B cell (primary cell): ENCODE data around the gene RIC3. TPM values are rescaled to one million over a fixed set of nuclear protein-coding genes. Genes with fewer than 3 reads are reported as not detected.

ENCODE experiments used
- ATAC-seq: fragments of 200-7000 bp; cut with Tn5 transposase; one replicate; pipeline ENCODE4 v1.10.0; 2021; ENCODE audit warnings: low read depth, mild to moderate bottlenecking, moderate number of reproducible peaks, moderate library complexity
- CTCF ChIA-PET: fragments of 350-600 bp; sonication (Branson Sonifier 250); formaldehyde crosslinking; loops from one replicate; lab custom pipeline; 2021; ENCODE audit warnings: antibody characterized with exemption, inconsistent platforms; lab: Charles Lee
- POLR2A ChIA-PET: fragments of 350-600 bp; sonication (Branson Sonifier 250); formaldehyde crosslinking; loops from one replicate; lab custom pipeline; 2021; ENCODE audit warnings: antibody characterized with exemption; lab: Charles Lee
- DNase-seq: peaks from one replicate; pipeline ENCODE4 v3.0.0; 2013
- H2AFZ ChIP-seq: 2 replicates; pipeline ENCODE4 v1.6.1; 2012; ENCODE audit warnings: mild to moderate bottlenecking, low read depth, low read length; ENCODE audit not compliant: insufficient read depth, poor library complexity, severe bottlenecking
- H3K27ac ChIP-seq, 2 donors: 1 replicate in 1 of 2; 2 replicates in 1 of 2; pipeline ENCODE4 v1.5.1; 2012 to 2013; ENCODE audit warnings: low read length in 2 of 2, mild to moderate bottlenecking in 2 of 2, moderate library complexity in 1 of 2
- H3K27me3 ChIP-seq, 4 experiments: fragments of 200-600 bp in 1 of 4; sonication (generic) in 1 of 4; replicated peaks in 1 of 4; 1 replicate in 2 of 4; 2 replicates in 2 of 4; pipeline versions ENCODE4 v1.6.1 to v1.7.0; 2013 to 2016; ENCODE audit warnings: low read length in 3 of 4, mild to moderate bottlenecking in 2 of 4, mixed read lengths in 1 of 4, moderate library complexity in 1 of 4; ENCODE audit not compliant: insufficient read depth in 4 of 4, control insufficient read depth in 3 of 4; ENCODE audit errors: control extremely low read depth in 1 of 4
- H3K36me3 ChIP-seq, 2 experiments: replicated peaks in 1 of 2; 1 replicate in 1 of 2; 2 replicates in 1 of 2; pipeline versions ENCODE4 v1.6.1 to v1.7.1; 2013; ENCODE audit warnings: low read length in 1 of 2; ENCODE audit not compliant: insufficient read depth in 2 of 2, control insufficient read depth in 1 of 2; ENCODE audit errors: control extremely low read depth in 1 of 2, extremely low read depth in 1 of 2
- H3K4me1 ChIP-seq, 2 donors: fragments of 200-600 bp in 1 of 2; sonication (generic) in 1 of 2; 1 replicate in 1 of 2; 2 replicates in 1 of 2; pipeline versions ENCODE4 v1.5.1 to v1.6.1; 2013 to 2017; ENCODE audit warnings: low read length in 2 of 2; ENCODE audit not compliant: control insufficient read depth in 2 of 2, insufficient read depth in 2 of 2
- H3K4me2 ChIP-seq: replicated peaks from 2 replicates; pipeline ENCODE3; 2012; ENCODE audit warnings: mild to moderate bottlenecking, low read depth, low read length; ENCODE audit not compliant: poor library complexity, severe bottlenecking
- H3K4me3 ChIP-seq, 5 experiments: fragments of 200-600 bp in 1 of 5; sonication (generic) in 1 of 5; 1 replicate in 3 of 5; 2 replicates in 2 of 5; pipeline versions ENCODE4 v1.5.1 to v1.7.0; 2011 to 2016; ENCODE audit warnings: low read length in 4 of 5, mild to moderate bottlenecking in 4 of 5, low read depth in 2 of 5, control low read depth in 1 of 5, moderate library complexity in 1 of 5; ENCODE audit not compliant: insufficient read depth in 1 of 5; ENCODE audit errors: control extremely low read depth in 1 of 5, extremely low read depth in 1 of 5
- H3K79me2 ChIP-seq: fragments of 200-600 bp; sonication (generic); one replicate; pipeline ENCODE4 v1.6.0; 2016; ENCODE audit warnings: low read length; ENCODE audit not compliant: control insufficient read depth, insufficient read depth
- H3K9ac ChIP-seq: fragments of 200-600 bp; sonication (generic); 2 replicates; pipeline ENCODE4 v1.6.1; 2017; ENCODE audit warnings: mild to moderate bottlenecking, low read length, moderate library complexity
- H3K9me3 ChIP-seq, 3 donors: one replicate each; pipeline versions ENCODE4 v1.6.1 to v1.7.1; 2013; ENCODE audit warnings: low read length in 2 of 3; ENCODE audit not compliant: control insufficient read depth in 2 of 3, insufficient read depth in 1 of 3; ENCODE audit errors: control extremely low read depth in 1 of 3
- H4K20me1 ChIP-seq: 2 replicates; pipeline ENCODE4 v1.6.0; 2012; ENCODE audit warnings: mild to moderate bottlenecking, low read length; ENCODE audit not compliant: insufficient read depth, control insufficient read depth, poor library complexity, severe bottlenecking
- H3K27ac Mint-ChIP-seq: one replicate; pipeline ENCODE4 v1.8.0; 2021; ENCODE audit warnings: mixed read lengths
- H3K27me3 Mint-ChIP-seq: one replicate; pipeline ENCODE4 v1.8.0; 2021; ENCODE audit warnings: mixed read lengths
- H3K4me1 Mint-ChIP-seq: one replicate; pipeline ENCODE4 v1.8.0; 2021; ENCODE audit warnings: mixed read lengths
- H3K4me3 Mint-ChIP-seq: one replicate; pipeline ENCODE4 v1.8.0; 2021; ENCODE audit warnings: mixed read lengths
- H3K9me3 Mint-ChIP-seq: one replicate; pipeline ENCODE4 v1.8.0; 2022; ENCODE audit warnings: mixed read lengths; ENCODE audit not compliant: insufficient read depth
- EZH2 ChIP-seq: IDR thresholded peaks from 2 replicates; pipeline ENCODE4 v1.6.1; 2012; ENCODE audit warnings: borderline replicate concordance, low read depth, mild to moderate bottlenecking, moderate library complexity, low read length; ENCODE audit not compliant: insufficient read depth, poor library complexity, severe bottlenecking
- WGBS: methylation state at CpG from one replicate; pipeline ENCODE4 v1.1.5; 2013; ENCODE audit warnings: missing lambda C conversion rate; ENCODE audit not compliant: insufficient coverage; 5-methylcytosine and 5-hydroxymethylcytosine counted together
- intact Hi-C: fragments of 100-400 bp; cut with micrococcal nuclease; formaldehyde crosslinking; loops from one replicate; pipeline ENCODE4 v1.10.0; 2022
- polyA plus RNA-seq: library from polyadenylated mRNA; depleted of rRNA; stranded (reverse); fragments of >200 nt; gene quantifications from 2 replicates; pipeline ENCODE4 v1.2.3, GENCODE V29; 2012
- total RNA-seq, 2 donors: library from RNA; stranded (reverse); fragments of 120-200 nt in 1 of 2; gene quantifications; 1 replicate in 1 of 2; 2 replicates in 1 of 2; pipeline versions ENCODE4 v1.2.3 to v1.2.4, GENCODE V29; 2013 to 2022
- TF ChIP-seq, protein P1 (sequence below): fragments of 200-600 bp; IDR thresholded peaks from one replicate; pipeline ENCODE4 v1.8.0; 2022; ENCODE audit warnings: antibody characterized with exemption, mild to moderate bottlenecking

Gene RIC3
- total and polyA plus RNA-seq, 2 donors (not counting 1 experiment from before 2014, with no cell fraction given), result 62.4 to 74.6 TPM

DNA sequence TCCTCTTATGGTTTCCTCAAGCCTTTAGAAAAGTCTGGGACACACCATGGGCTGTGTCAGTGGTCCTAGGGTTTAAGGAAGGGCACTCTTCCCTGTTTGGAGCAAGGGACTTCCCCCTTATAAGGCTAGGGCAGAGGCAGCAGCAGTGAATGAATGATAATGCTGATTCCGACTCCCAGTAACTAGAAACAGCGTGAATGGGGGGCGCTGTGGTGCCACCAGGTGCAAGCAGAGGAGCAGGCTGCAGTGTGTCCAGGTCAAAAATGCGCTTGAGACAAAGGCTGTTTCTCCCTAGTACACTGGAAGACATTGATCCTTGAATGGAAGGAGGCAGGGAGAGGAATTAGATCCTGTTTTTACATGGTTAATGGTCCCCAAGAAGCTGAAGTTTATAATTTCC, 11.6 kb upstream of the RIC3 start:
- peaks cover 0 to 4% (median 0%) of the 10 kb centered on the region in 3 donors for H3K9me3 ChIP-seq
- Mint-ChIP-seq H3K27me3 (peaks cover 47% of the 10 kb centered on the region), H3K9me3 (peaks cover 3% of the 10 kb centered on the region), H3K4me3 (no peak overlapping the region), H3K4me1 (no peaks in the 10 kb centered on the region), H3K27ac (no peak overlapping the region)
- H2AFZ ChIP-seq, result no peak overlapping the region
- CTCF ChIA-PET, result no interaction called here
- no peak overlapping the region for H3K4me3 ChIP-seq
- no peaks in the 10 kb centered on the region for H3K4me1 ChIP-seq
- H4K20me1 ChIP-seq, result no peaks in the 10 kb centered on the region
- no peak overlapping the region for H3K9ac ChIP-seq
- no peaks in the 10 kb centered on the region for H3K79me2 ChIP-seq
- intact Hi-C loops, result no loop called here
- H3K4me2 ChIP-seq, result no peak overlapping the region
- no peak overlapping the region for H3K27ac ChIP-seq
- WGBS, result 57% methylated on average over 3 of the region's 4 CpGs
- ATAC-seq, result no peak
- TF ChIP-seq, protein P1, sequence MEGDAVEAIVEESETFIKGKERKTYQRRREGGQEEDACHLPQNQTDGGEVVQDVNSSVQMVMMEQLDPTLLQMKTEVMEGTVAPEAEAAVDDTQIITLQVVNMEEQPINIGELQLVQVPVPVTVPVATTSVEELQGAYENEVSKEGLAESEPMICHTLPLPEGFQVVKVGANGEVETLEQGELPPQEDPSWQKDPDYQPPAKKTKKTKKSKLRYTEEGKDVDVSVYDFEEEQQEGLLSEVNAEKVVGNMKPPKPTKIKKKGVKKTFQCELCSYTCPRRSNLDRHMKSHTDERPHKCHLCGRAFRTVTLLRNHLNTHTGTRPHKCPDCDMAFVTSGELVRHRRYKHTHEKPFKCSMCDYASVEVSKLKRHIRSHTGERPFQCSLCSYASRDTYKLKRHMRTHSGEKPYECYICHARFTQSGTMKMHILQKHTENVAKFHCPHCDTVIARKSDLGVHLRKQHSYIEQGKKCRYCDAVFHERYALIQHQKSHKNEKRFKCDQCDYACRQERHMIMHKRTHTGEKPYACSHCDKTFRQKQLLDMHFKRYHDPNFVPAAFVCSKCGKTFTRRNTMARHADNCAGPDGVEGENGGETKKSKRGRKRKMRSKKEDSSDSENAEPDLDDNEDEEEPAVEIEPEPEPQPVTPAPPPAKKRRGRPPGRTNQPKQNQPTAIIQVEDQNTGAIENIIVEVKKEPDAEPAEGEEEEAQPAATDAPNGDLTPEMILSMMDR, result no peak
- no peak for TF ChIP-seq EZH2
- POLR2A ChIA-PET, result no interaction called here
- DNase-seq, result no peak
- no peaks in the 10 kb centered on the region for H3K36me3 ChIP-seq
- peaks cover 0 to 11% (median 0%) of the 10 kb centered on the region in 4 experiments for H3K27me3 ChIP-seq

DNA sequence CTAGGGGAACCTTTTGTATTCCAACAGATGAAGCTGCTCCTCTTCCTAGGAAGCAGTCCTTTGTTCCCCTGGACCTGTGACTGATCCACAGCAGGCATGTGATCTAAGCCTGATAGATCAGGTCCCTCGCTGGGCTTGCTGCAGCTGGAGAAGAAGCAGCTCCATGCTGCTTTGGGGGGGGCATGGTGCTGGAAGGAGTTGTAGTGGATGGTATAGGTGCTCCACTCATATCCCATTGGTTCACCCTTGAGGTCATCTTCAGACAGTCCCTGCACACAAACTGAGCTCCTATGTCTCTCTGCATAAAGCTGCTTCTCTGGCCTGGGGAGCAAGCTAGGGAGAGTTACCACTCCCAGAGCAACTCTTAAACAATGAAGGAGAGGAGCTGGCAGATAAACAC, 9.5 kb upstream of the RIC3 start:
- TF ChIP-seq, protein P1, result no peak
- TF ChIP-seq EZH2, result no peak
- H3K36me3 ChIP-seq, result no peaks in the 10 kb centered on the region
- Mint-ChIP-seq H3K4me1 (no peaks in the 10 kb centered on the region), H3K27ac (no peak overlapping the region), H3K27me3 (peaks cover 47% of the 10 kb centered on the region), H3K4me3 (no peak overlapping the region), H3K9me3 (no peaks in the 10 kb centered on the region)
- no peaks in the 10 kb centered on the region for H3K79me2 ChIP-seq
- WGBS, result no CpG with 5 or more reads among the region's 1 CpG
- intact Hi-C loops, result no loop called here
- ChIA-PET CTCF (interaction anchor here (2.0 kb wide), 1 partner anchor 12 kb away, joined by 7 read pairs; no protein-coding TSS in a partner anchor), POLR2A (no interaction called here)
- H3K9ac ChIP-seq, result no peak overlapping the region
- no peaks in the 10 kb centered on the region for H3K9me3 ChIP-seq
- H3K4me2 ChIP-seq, result no peak overlapping the region
- DNase-seq (no peak), ATAC-seq (no peak)
- H3K27me3 ChIP-seq, result peaks cover 0 to 15% (median 2%) of the 10 kb centered on the region in 4 experiments
- H3K4me3 ChIP-seq, result no peak overlapping the region
- H2AFZ ChIP-seq, result no peak overlapping the region
- H3K27ac ChIP-seq, result no peak overlapping the region
- no peaks in the 10 kb centered on the region for H4K20me1 ChIP-seq
- H3K4me1 ChIP-seq, result no peaks in the 10 kb centered on the region
